Adrenal gland (tissue), 12 donors: ENCODE results near the gene P2RX6. TPM values are rescaled to one million over a fixed set of nuclear protein-coding genes. Genes with fewer than 3 reads are reported as not detected.

Source experiments
- DNase-seq, 7 donors: peaks; one replicate each; pipeline ENCODE4 v3.0.0-alpha.2; 2019 to 2020
- H3K27ac ChIP-seq, 5 donors: fragments of 200-600 bp; sonication (generic) in 4 of 5; 1 replicate in 3 of 5; 2 replicates in 2 of 5; pipeline versions ENCODE4 v1.5.1 to v1.8.0; 2016 to 2020; ENCODE audit warnings: mild to moderate bottlenecking in 1 of 5
- H3K27me3 ChIP-seq: fragments of 200-600 bp; 2 replicates; pipeline ENCODE4 v1.8.0; 2021
- H3K36me3 ChIP-seq, 2 donors: fragments of 200-600 bp; replicated peaks in 1 of 2; 1 replicate in 1 of 2; 2 replicates in 1 of 2; pipeline versions ENCODE4 v1.5.1 to v1.8.0; 2018 to 2022
- H3K4me1 ChIP-seq, 2 donors: fragments of 200-600 bp; replicated peaks in 1 of 2; 1 replicate in 1 of 2; 2 replicates in 1 of 2; pipeline versions ENCODE4 v1.5.1 to v1.8.0; 2018 to 2021
- H3K4me3 ChIP-seq, 4 donors: fragments of 200-600 bp; sonication (generic) in 3 of 4; one replicate each; pipeline ENCODE4 v1.5.1; 2016 to 2018
- H3K9me3 ChIP-seq, 3 donors: fragments of 200-600 bp; sonication (generic) in 1 of 3; replicated peaks in 1 of 3; 1 replicate in 2 of 3; 2 replicates in 1 of 3; pipeline versions ENCODE4 v1.5.1 to v1.8.0; 2016 to 2021
- POLR2A ChIP-seq, 2 donors: fragments of 450-650 bp; IDR thresholded peaks; one replicate each; pipeline ENCODE4 v1.6.1; 2017; ENCODE audit warnings: antibody characterized with exemption in 2 of 2, mild to moderate bottlenecking in 2 of 2, moderate library complexity in 1 of 2
- WGBS, 4 donors: extraction: QIAGEN DNeasy Blood & Tissue Kit in 2 of 4; methylation state at CpG; one replicate each; pipeline versions ENCODE4 v1.1.5 to v1.1.7; 2013 to 2017; 5-methylcytosine and 5-hydroxymethylcytosine counted together
- intact Hi-C, 2 donors: fragments of 100-400 bp; cut with DNase I; formaldehyde crosslinking; loops; one replicate each; pipeline versions ENCODE4 v1.14.1 to v1.15.0; 2022 to 2023
- polyA plus RNA-seq, 3 donors: library from polyadenylated mRNA; stranded (reverse); fragments of 200-250 nt in 2 of 3; fragments of 350-450 nt in 1 of 3; fragmentation: Illumina TruSeq in 1 of 3; extraction: RNeasy Lipid Tissue Mini Kit (QIAGEN cat#74804) in 1 of 3; gene quantifications; one replicate each; pipeline ENCODE4 v1.2.3, GENCODE V29; 2013 to 2014
- total RNA-seq, 9 donors: library from RNA; depleted of rRNA in 4 of 9; stranded (reverse); fragments of >200 nt in 4 of 9; fragments of 120-200 nt in 1 of 9; fragmentation: NEBNext Ultra II Directional in 1 of 9; extraction: Animal tissue kit (Norgen Biotek cat#: 25700) in 1 of 9; gene quantifications; one replicate each; pipeline versions ENCODE4 v1.1.0 to v1.2.4, GENCODE V29; 2013 to 2023
- TF ChIP-seq, protein P1 (sequence below), 6 experiments: fragments of 450-650 bp in 4 of 6; fragments of 200-600 bp in 2 of 6; sonication (generic) in 1 of 6; IDR thresholded peaks; 1 replicate in 5 of 6; 2 replicates in 1 of 6; pipeline versions ENCODE4 v1.5.1 to v1.8.0; 2016 to 2021; ENCODE audit warnings: antibody characterized with exemption in 6 of 6, mild to moderate bottlenecking in 2 of 6, moderate library complexity in 1 of 6
- donor health status: healthy with polysubstance abuse.
- donor health status: Bipolar disorder and iron deficiency.
- donor health status: DM: yes; HTN: yes; CAD: no.
- donor health status: DM: no; HTN: no; CAD: no.
- donor health status: DM: no; HTN: no; CAD: no.
- donor health status: DM: yes; HTN: yes; CAD: no.

P2RX6 gene
- total and polyA plus RNA-seq, 12 donors: 1.7 to 11.9 (median 4.4) TPM

GRCh38 chr22:20976291-20976877 is 38.6 kb upstream of the P2RX6 start:
- no peak overlapping the region for H3K4me3 ChIP-seq
- no peak overlapping the region for H3K27ac ChIP-seq
- no peak for DNase-seq
- H3K4me1 ChIP-seq: peaks cover 15 to 26% of the 10 kb centered on the region in 2 donors
- 78 to 85% (median 84%) methylated on average over 15 to 24 of the region's 24 CpGs for WGBS, 4 donors
- H3K9me3 ChIP-seq: peaks cover 0 to 4% (median 0%) of the 10 kb centered on the region in 3 donors
- no peaks in the 10 kb centered on the region for H3K27me3 ChIP-seq
- TF ChIP-seq POLR2A (IDR thresholded peaks at IDR 0.05): no peak
- TF ChIP-seq, protein P1, sequence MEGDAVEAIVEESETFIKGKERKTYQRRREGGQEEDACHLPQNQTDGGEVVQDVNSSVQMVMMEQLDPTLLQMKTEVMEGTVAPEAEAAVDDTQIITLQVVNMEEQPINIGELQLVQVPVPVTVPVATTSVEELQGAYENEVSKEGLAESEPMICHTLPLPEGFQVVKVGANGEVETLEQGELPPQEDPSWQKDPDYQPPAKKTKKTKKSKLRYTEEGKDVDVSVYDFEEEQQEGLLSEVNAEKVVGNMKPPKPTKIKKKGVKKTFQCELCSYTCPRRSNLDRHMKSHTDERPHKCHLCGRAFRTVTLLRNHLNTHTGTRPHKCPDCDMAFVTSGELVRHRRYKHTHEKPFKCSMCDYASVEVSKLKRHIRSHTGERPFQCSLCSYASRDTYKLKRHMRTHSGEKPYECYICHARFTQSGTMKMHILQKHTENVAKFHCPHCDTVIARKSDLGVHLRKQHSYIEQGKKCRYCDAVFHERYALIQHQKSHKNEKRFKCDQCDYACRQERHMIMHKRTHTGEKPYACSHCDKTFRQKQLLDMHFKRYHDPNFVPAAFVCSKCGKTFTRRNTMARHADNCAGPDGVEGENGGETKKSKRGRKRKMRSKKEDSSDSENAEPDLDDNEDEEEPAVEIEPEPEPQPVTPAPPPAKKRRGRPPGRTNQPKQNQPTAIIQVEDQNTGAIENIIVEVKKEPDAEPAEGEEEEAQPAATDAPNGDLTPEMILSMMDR (IDR thresholded peaks at IDR 0.05): no peak
- intact Hi-C loops: no loop called here
- H3K36me3 ChIP-seq: no peaks in the 10 kb centered on the region

DNA sequence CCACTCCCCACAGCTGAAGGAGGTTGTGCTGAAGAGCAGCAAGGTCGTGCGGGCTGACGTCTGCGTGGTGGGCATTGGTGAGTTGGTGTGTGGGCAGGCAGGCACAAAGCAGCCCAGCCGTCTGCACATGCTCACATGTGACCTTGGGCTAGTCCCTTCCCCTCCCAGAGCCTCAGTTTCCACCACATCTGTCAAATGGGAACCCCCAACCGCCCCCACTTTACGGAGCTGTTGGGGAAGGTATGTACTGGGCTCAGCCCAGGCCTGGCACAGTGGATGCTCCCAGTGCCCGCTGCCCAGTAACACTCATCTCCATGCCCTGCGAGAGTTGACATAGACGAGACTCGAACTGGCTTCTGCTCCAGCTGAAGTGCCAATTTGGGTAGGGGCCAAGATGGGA is 37.9 kb upstream of the P2RX6 start:
- TF ChIP-seq POLR2A (IDR thresholded peaks at IDR 0.05): no peak
- TF ChIP-seq, protein P1 (IDR thresholded peaks at IDR 0.05): no peak
- H3K36me3 ChIP-seq: no peaks in the 10 kb centered on the region
- DNase-seq: no peak
- intact Hi-C loops: no loop called here
- H3K9me3 ChIP-seq: peaks cover 0 to 4% (median 0%) of the 10 kb centered on the region in 3 donors
- peaks cover 18 to 29% of the 10 kb centered on the region in 2 donors for H3K4me1 ChIP-seq
- H3K4me3 ChIP-seq: no peak overlapping the region
- no peak overlapping the region for H3K27ac ChIP-seq
- WGBS, 4 donors: 78 to 94% (median 80%) methylated on average over 6 to 11 of the region's 11 CpGs
- no peaks in the 10 kb centered on the region for H3K27me3 ChIP-seq

DNA sequence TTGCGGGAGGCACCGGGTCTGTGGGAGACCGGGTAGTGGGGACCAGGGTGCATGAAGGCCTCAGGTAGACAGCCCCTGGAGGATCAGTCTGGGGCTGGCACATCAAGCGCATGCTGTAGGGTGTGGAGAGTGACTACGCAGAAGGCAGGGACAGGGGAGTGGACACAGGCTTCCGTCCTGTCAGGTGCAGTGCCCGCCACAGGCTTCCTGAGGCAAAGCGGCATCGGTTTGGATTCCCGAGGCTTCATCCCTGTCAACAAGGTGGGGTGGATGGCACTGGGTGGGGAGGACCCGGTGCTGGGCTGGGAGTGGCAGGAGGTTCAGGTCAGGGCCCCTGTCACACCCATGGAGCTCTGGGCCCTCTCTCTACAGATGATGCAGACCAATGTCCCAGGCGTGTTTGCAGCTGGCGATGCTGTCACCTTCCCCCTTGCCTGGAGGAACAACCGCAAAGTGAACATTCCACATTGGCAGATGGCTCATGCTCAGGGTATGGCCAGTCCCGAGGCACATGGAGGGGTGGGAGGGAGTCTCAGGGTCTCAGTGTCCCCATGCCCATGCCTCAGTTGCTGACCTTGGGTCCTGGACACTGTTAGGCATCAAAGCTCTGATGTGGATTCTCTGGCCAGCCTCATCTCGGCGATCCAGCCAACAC is 37.3 kb upstream of the P2RX6 start:
- intact Hi-C loops: no loop called here
- H3K27ac ChIP-seq: no peak overlapping the region
- WGBS, 4 donors: 78 to 95% (median 90%) methylated on average over 7 to 17 of the region's 17 CpGs

GRCh38 chr22:20978419-20978818 is 36.5 kb upstream of the P2RX6 start:
- H3K4me3 ChIP-seq: no peak overlapping the region
- H3K36me3 ChIP-seq: no peaks in the 10 kb centered on the region
- TF ChIP-seq, protein P1 (IDR thresholded peaks at IDR 0.05): no peak
- no peak for TF ChIP-seq POLR2A (IDR thresholded peaks at IDR 0.05)
- DNase-seq: no peak
- peaks cover 0 to 4% (median 0%) of the 10 kb centered on the region in 3 donors for H3K9me3 ChIP-seq
- no peaks in the 10 kb centered on the region for H3K27me3 ChIP-seq
- H3K27ac ChIP-seq: no peak overlapping the region
- 88 to 95% (median 90%) methylated on average over 1 to 2 of the region's 2 CpGs for WGBS, 4 donors
- intact Hi-C loops: no loop called here
- H3K4me1 ChIP-seq: peaks cover 26 to 32% of the 10 kb centered on the region in 2 donors

More for the DNA sequence above, 37.3 kb upstream of the P2RX6 start:
- no peak overlapping the region for H3K4me3 ChIP-seq
- peaks cover 0 to 4% (median 0%) of the 10 kb centered on the region in 3 donors for H3K9me3 ChIP-seq
- peaks cover 20 to 24% of the 10 kb centered on the region in 2 donors for H3K4me1 ChIP-seq
- no peaks in the 10 kb centered on the region for H3K27me3 ChIP-seq
- no peaks in the 10 kb centered on the region for H3K36me3 ChIP-seq
- TF ChIP-seq POLR2A (IDR thresholded peaks at IDR 0.05): no peak
- TF ChIP-seq, protein P1 (IDR thresholded peaks at IDR 0.05): no peak
- DNase-seq: no peak
